Colonic mucosa (tissue), 4 donors: Measurements from ENCODE around the gene C16orf90. TPM values are rescaled to one million over a fixed set of nuclear protein-coding genes. Genes with fewer than 3 reads are reported as not detected.

Experiments
- DNase-seq: peaks from one replicate; pipeline ENCODE4 v3.0.0-alpha.2; 2020
- H3K27ac ChIP-seq: fragments of 200-600 bp; one replicate; pipeline ENCODE4 v1.8.0; 2021
- H3K27me3 ChIP-seq: fragments of 200-600 bp; one replicate; pipeline ENCODE4 v1.8.0; 2021
- H3K36me3 ChIP-seq: fragments of 200-600 bp; one replicate; pipeline ENCODE4 v1.8.0; 2021
- H3K4me1 ChIP-seq: fragments of 200-600 bp; one replicate; pipeline ENCODE4 v1.8.0; 2021; ENCODE audit warnings: mild to moderate bottlenecking
- H3K4me3 ChIP-seq: fragments of 200-600 bp; one replicate; pipeline ENCODE4 v1.8.0; 2021
- H3K9ac ChIP-seq, 2 donors: one replicate each; pipeline ENCODE4 v1.7.0; 2013; ENCODE audit warnings: control low read depth in 2 of 2, low read depth in 2 of 2, low read length in 2 of 2
- H3K9me3 ChIP-seq: fragments of 200-600 bp; one replicate; pipeline ENCODE4 v1.8.0; 2021
- CTCF ChIP-seq: fragments of 200-600 bp; IDR thresholded peaks from one replicate; pipeline ENCODE4 v1.8.0; 2022; ENCODE audit warnings: antibody characterized with exemption, mild to moderate bottlenecking
- intact Hi-C: fragments of 100-400 bp; cut with DNase I; formaldehyde crosslinking; loops from one replicate; pipeline ENCODE4 v1.14.1; 2022
- total RNA-seq, 2 donors: library from RNA; stranded (reverse); fragmentation: NEBNext Ultra II Directional in 1 of 2; extraction: Animal tissue kit (Norgen Biotek cat#: 25700) in 1 of 2; gene quantifications; one replicate each; pipeline ENCODE4 v1.2.1, GENCODE V29; 2021
- donor health status: healthy.
- donor health status: DM: no; HTN: no; CAD: no.
- donor health status: DM: no; HTN: no; CAD: no.

The C16orf90 gene
- total RNA-seq, 2 donors from 2014 or later: not detected

- DNase-seq: no peak
- no peak overlapping the region for H3K27ac ChIP-seq
- intact Hi-C loops: no loop called here
- no peaks in the 10 kb centered on the region for H3K36me3 ChIP-seq
- no peaks in the 10 kb centered on the region for H3K4me1 ChIP-seq
- TF ChIP-seq CTCF: no peak
- H3K27me3 ChIP-seq: no peaks in the 10 kb centered on the region
- no peaks in the 10 kb centered on the region for H3K9me3 ChIP-seq
- no peak overlapping the region for H3K4me3 ChIP-seq
- no peak overlapping the region for H3K9ac ChIP-seq
Observed at GRCh38 chr16:3520413-3520812, 25.1 kb upstream of the C16orf90 start.

GRCh38 chr16:3519581-3519980 lies 24.3 kb upstream of the C16orf90 start:
- Histone ChIP-seq H3K27me3 (no peaks in the 10 kb centered on the region), H3K9me3 (no peaks in the 10 kb centered on the region), H3K9ac (no peak overlapping the region), H3K4me3 (no peak overlapping the region), H3K36me3 (no peaks in the 10 kb centered on the region), H3K4me1 (no peaks in the 10 kb centered on the region), H3K27ac (no peak overlapping the region)
- no peak for TF ChIP-seq CTCF
- no peak for DNase-seq
- intact Hi-C loops: no loop called here

GRCh38 chr16:3518986-3519348 lies 23.7 kb upstream of the C16orf90 start:
- no peak overlapping the region for H3K9ac ChIP-seq
- H3K4me1 ChIP-seq: no peaks in the 10 kb centered on the region
- TF ChIP-seq CTCF: no peak
- no peak for DNase-seq
- no peak overlapping the region for H3K27ac ChIP-seq
- no peaks in the 10 kb centered on the region for H3K27me3 ChIP-seq
- H3K9me3 ChIP-seq: no peaks in the 10 kb centered on the region
- H3K4me3 ChIP-seq: no peak overlapping the region
- intact Hi-C loops: no loop called here
- H3K36me3 ChIP-seq: no peaks in the 10 kb centered on the region

GRCh38 chr16:3518292-3518985 lies 23.1 kb upstream of the C16orf90 start:
- DNase-seq: no peak
- no peaks in the 10 kb centered on the region for H3K36me3 ChIP-seq
- no peak overlapping the region for H3K27ac ChIP-seq

GRCh38 chr16:3515897-3516296 lies 20.6 kb upstream of the C16orf90 start:
- Histone ChIP-seq H3K27me3 (no peaks in the 10 kb centered on the region), H3K27ac (no peak overlapping the region), H3K9ac (no peak overlapping the region), H3K4me3 (no peak overlapping the region), H3K9me3 (no peaks in the 10 kb centered on the region), H3K36me3 (no peaks in the 10 kb centered on the region), H3K4me1 (no peaks in the 10 kb centered on the region)
- no peak for TF ChIP-seq CTCF
- intact Hi-C loops: no loop called here
- DNase-seq: no peak

More at GRCh38 chr16:3518292-3518985, 23.1 kb upstream of the C16orf90 start:
- Histone ChIP-seq H3K4me1 (no peaks in the 10 kb centered on the region), H3K9me3 (no peaks in the 10 kb centered on the region), H3K27me3 (no peaks in the 10 kb centered on the region), H3K4me3 (no peak overlapping the region), H3K9ac (no peak overlapping the region)
- TF ChIP-seq CTCF: no peak
- intact Hi-C loops: no loop called here
